Activated CD8-positive, alpha-beta memory T cell treated with anti-CD3 and anti-CD28 coated beads for 48 hours (primary cell): ENCODE data around the gene CSN2.

Experiments
- DNase-seq, 3 experiments: peaks; one replicate each; pipeline ENCODE4 v3.0.0-alpha.2; 2020; ENCODE audit warnings: low read depth in 2 of 3, low spot score in 2 of 3

CSN2 gene

DNA sequence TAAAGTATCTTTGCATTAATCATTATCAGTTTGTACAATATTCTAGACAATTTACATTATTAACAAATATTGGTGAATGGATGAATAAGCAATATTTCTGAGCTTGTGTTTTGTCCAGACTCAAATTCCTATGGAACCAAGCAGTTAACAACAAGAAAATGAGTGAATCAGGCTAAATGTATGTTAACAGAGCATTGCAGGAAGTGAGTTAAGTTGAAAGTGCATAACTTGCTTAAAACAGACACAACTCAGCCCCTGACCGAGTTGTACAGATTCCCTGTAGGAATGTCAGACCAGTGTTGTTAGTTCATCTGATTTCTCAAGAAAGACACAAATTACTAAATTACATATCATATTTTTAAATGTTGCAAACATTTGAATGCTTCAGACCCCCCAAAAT lies 58.4 kb downstream of the CSN2 start:
- no peak for DNase-seq
